Stomach smooth muscle (tissue), 2 donors: ENCODE results near the gene PRSS38.

Experiments
- H3K27ac ChIP-seq: one replicate; pipeline ENCODE4 v1.7.0; 2013; ENCODE audit warnings: mild to moderate bottlenecking, low read length, inconsistent platforms
- H3K27me3 ChIP-seq, 2 donors: one replicate each; pipeline ENCODE4 v1.7.0; 2013; ENCODE audit warnings: low read length in 2 of 2; ENCODE audit not compliant: insufficient read depth in 2 of 2, control insufficient read depth in 1 of 2
- H3K36me3 ChIP-seq, 2 donors: one replicate each; pipeline ENCODE4 v1.7.0; 2013; ENCODE audit warnings: low read length in 2 of 2; ENCODE audit not compliant: control insufficient read depth in 2 of 2, insufficient read depth in 2 of 2
- H3K4me1 ChIP-seq: one replicate; pipeline ENCODE4 v1.7.0; 2013; ENCODE audit warnings: low read length; ENCODE audit not compliant: control insufficient read depth, insufficient read depth
- H3K4me3 ChIP-seq, 2 donors: one replicate each; pipeline ENCODE4 v1.7.0; 2013; ENCODE audit warnings: low read length in 2 of 2
- H3K9ac ChIP-seq, 2 donors: one replicate each; pipeline ENCODE4 v1.7.0; 2013; ENCODE audit warnings: low read length in 2 of 2, mild to moderate bottlenecking in 1 of 2
- H3K9me3 ChIP-seq, 2 donors: one replicate each; pipeline ENCODE4 v1.7.0; 2013; ENCODE audit warnings: low read length in 2 of 2; ENCODE audit not compliant: control insufficient read depth in 2 of 2
- donor health status: healthy.
- donor health status: Pancreatic carcinoma.

Gene PRSS38

GRCh38 chr1:227815468-227816409 is at the start of gene PRSS38:
Gene PRSS38 (plus strand): TSS chr1:227815675. CDS start chr1:227815717, 42 bp downstream.
- Histone ChIP-seq H3K36me3 (no peaks in the 10 kb centered on the region), H3K4me1 (no peaks in the 10 kb centered on the region), H3K27me3 (no peaks in the 10 kb centered on the region), H3K4me3 (no peak within 1 kb of the TSS), H3K27ac (no peak within 1 kb of the TSS), H3K9me3 (no peaks in the 10 kb centered on the region), H3K9ac (no peak within 1 kb of the TSS)

- Histone ChIP-seq H3K4me1 (peaks cover 33% of the 10 kb centered on the region), H3K36me3 (peaks cover 26 to 42% of the 10 kb centered on the region in 2 donors), H3K27ac (no peak overlapping the region), H3K9ac (no peak overlapping the region), H3K27me3 (no peaks in the 10 kb centered on the region), H3K9me3 (no peaks in the 10 kb centered on the region), H3K4me3 (no peak overlapping the region)
These were observed 49.4 kb upstream of the PRSS38 start for GRCh38 chr1:227766015-227766634.

GRCh38 chr1:227766653-227767277 is 48.7 kb upstream of the PRSS38 start:
- no peak overlapping the region for H3K4me3 ChIP-seq
- H3K9me3 ChIP-seq = no peaks in the 10 kb centered on the region
- H3K27me3 ChIP-seq = no peaks in the 10 kb centered on the region
- H3K36me3 ChIP-seq = peaks cover 23 to 37% of the 10 kb centered on the region in 2 donors
- no peak overlapping the region for H3K9ac ChIP-seq
- peaks cover 31% of the 10 kb centered on the region for H3K4me1 ChIP-seq
- no peak overlapping the region for H3K27ac ChIP-seq

GRCh38 chr1:227767401-227768124 is 47.9 kb upstream of the PRSS38 start:
- Histone ChIP-seq H3K4me1 (peaks cover 23% of the 10 kb centered on the region), H3K9me3 (no peaks in the 10 kb centered on the region), H3K9ac (no peak overlapping the region), H3K27me3 (no peaks in the 10 kb centered on the region), H3K27ac (no peak overlapping the region), H3K4me3 (no peak overlapping the region), H3K36me3 (peaks cover 27 to 41% of the 10 kb centered on the region in 2 donors)

GRCh38 chr1:227768125-227768439 is 47.4 kb upstream of the PRSS38 start:
- Histone ChIP-seq H3K27ac (no peak overlapping the region), H3K36me3 (peaks cover 27 to 41% of the 10 kb centered on the region in 2 donors)

GRCh38 chr1:227768640-227769039 is 46.8 kb upstream of the PRSS38 start:
- Histone ChIP-seq H3K9me3 (no peaks in the 10 kb centered on the region), H3K27me3 (no peaks in the 10 kb centered on the region), H3K27ac (no peak overlapping the region), H3K36me3 (peaks cover 27 to 41% of the 10 kb centered on the region in 2 donors), H3K9ac (no peak overlapping the region), H3K4me3 (no peak overlapping the region), H3K4me1 (peaks cover 12% of the 10 kb centered on the region)

More at GRCh38 chr1:227768125-227768439, 47.4 kb upstream of the PRSS38 start:
- H3K27me3 ChIP-seq = no peaks in the 10 kb centered on the region
- H3K9ac ChIP-seq = no peak overlapping the region
- H3K4me1 ChIP-seq = peaks cover 18% of the 10 kb centered on the region
- H3K4me3 ChIP-seq = no peak overlapping the region
- no peaks in the 10 kb centered on the region for H3K9me3 ChIP-seq

- Histone ChIP-seq H3K4me3 (no peak overlapping the region), H3K9ac (no peak overlapping the region), H3K27me3 (no peaks in the 10 kb centered on the region), H3K4me1 (peaks cover 11% of the 10 kb centered on the region), H3K36me3 (peaks cover 27 to 39% of the 10 kb centered on the region in 2 donors), H3K27ac (no peak overlapping the region), H3K9me3 (no peaks in the 10 kb centered on the region)
These were observed 46.2 kb upstream of the PRSS38 start for GRCh38 chr1:227769047-227769935.

GRCh38 chr1:227769936-227770494 is 45.5 kb upstream of the PRSS38 start:
- no peaks in the 10 kb centered on the region for H3K9me3 ChIP-seq
- no peak overlapping the region for H3K27ac ChIP-seq
- H3K36me3 ChIP-seq = peaks cover 27 to 39% of the 10 kb centered on the region in 2 donors
- H3K4me3 ChIP-seq = no peak overlapping the region
- H3K4me1 ChIP-seq = peaks cover 14% of the 10 kb centered on the region
- no peaks in the 10 kb centered on the region for H3K27me3 ChIP-seq
- no peak overlapping the region for H3K9ac ChIP-seq

GRCh38 chr1:227770812-227771211 is 44.7 kb upstream of the PRSS38 start:
- Histone ChIP-seq H3K9me3 (no peaks in the 10 kb centered on the region), H3K4me1 (peaks cover 20% of the 10 kb centered on the region), H3K4me3 (no peak overlapping the region), H3K27ac (no peak overlapping the region), H3K9ac (no peak overlapping the region), H3K27me3 (no peaks in the 10 kb centered on the region), H3K36me3 (peaks cover 27 to 39% of the 10 kb centered on the region in 2 donors)
